ENCODE results near the gene BBS9.

DNA sequence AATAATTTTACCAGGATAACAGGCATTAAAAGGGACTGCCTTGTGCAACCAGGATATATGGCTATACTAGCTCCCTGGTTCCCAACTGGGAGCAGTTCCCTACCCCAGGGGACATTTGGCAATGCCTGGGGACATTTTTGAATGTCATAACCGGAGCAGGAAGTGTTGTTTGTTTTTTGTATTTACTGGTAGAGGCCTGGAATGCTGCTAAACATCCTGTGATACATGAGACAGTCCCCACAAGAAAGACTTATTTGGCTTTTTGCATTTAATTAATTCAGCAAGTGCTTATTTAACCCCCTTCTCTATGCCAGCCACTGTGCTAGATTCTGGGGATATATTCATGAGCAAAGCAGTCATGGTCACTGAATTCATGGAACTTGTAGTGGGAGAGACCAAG, 181.2 kb downstream of the BBS9 start:
- TF ChIP-seq, protein P1, sequence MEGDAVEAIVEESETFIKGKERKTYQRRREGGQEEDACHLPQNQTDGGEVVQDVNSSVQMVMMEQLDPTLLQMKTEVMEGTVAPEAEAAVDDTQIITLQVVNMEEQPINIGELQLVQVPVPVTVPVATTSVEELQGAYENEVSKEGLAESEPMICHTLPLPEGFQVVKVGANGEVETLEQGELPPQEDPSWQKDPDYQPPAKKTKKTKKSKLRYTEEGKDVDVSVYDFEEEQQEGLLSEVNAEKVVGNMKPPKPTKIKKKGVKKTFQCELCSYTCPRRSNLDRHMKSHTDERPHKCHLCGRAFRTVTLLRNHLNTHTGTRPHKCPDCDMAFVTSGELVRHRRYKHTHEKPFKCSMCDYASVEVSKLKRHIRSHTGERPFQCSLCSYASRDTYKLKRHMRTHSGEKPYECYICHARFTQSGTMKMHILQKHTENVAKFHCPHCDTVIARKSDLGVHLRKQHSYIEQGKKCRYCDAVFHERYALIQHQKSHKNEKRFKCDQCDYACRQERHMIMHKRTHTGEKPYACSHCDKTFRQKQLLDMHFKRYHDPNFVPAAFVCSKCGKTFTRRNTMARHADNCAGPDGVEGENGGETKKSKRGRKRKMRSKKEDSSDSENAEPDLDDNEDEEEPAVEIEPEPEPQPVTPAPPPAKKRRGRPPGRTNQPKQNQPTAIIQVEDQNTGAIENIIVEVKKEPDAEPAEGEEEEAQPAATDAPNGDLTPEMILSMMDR (IDR thresholded peaks at IDR 0.05; ENCODE audit: extremely low read depth in 1 of 2, insufficient read depth in 1 of 2, low read depth in 1 of 2, low read length in 2 of 2) = no peak
- TF ChIP-seq POLR2A (IDR thresholded peaks at IDR 0.05; ENCODE audit: low read depth, low read length) = no peak
- no peak for TF ChIP-seq EZH2 (IDR thresholded peaks at IDR 0.05; ENCODE audit: borderline replicate concordance, low read depth, low read length, severe bottlenecking)
- no peak for TF ChIP-seq POLR2AphosphoS5 (IDR thresholded peaks at IDR 0.05; ENCODE audit: insufficient read depth, low read depth, low read length)
- no peak for TF ChIP-seq MYC (IDR thresholded peaks at IDR 0.05; ENCODE audit: low read depth, low read length)
- no peak for TF ChIP-seq FOS (IDR thresholded peaks at IDR 0.05; ENCODE audit: borderline replicate concordance, insufficient read depth, low read length)

Measured in endothelial cell of umbilical vein (primary cell).